HepG2 (cell line): Measurements from ENCODE around the gene TTLL11. TPM values are rescaled to one million over a fixed set of nuclear protein-coding genes. Genes with fewer than 3 reads are reported as not detected.

Experiments
- ATAC-seq: fragments of 200-7000 bp; cut with Tn5 transposase; 3 replicates; pipeline ENCODE4 v1.9.1; 2020; ENCODE audit warnings: mild to moderate bottlenecking, moderate library complexity
- BruUV-seq: library from RNA; stranded (reverse); fragments of 400-500 nt; replicated peaks from 2 replicates; lab custom pipeline; 2021; lab: Mats Ljungman, UMichigan
- CTCF ChIA-PET: fragments of 300-600 bp; formaldehyde crosslinking; extraction: SDS; loops from one replicate; lab custom pipeline; 2021; ENCODE audit warnings: low total read pairs, inconsistent platforms, low intra/inter-chr PET ratio; lab: Yijun Ruan, JAX
- POLR2A ChIA-PET: fragments of 350-600 bp; sonication (Branson Sonifier 250); formaldehyde crosslinking; loops from one replicate; lab custom pipeline; 2020; ENCODE audit warnings: antibody characterized with exemption, inconsistent platforms; lab: Yijun Ruan, JAX
- DNase-seq: peaks from one replicate; pipeline ENCODE4 v3.0.0-alpha.2; 2015; ENCODE audit warnings: low spot score
- FAIRE-seq: peaks from 3 replicates; lab custom pipeline; 2011; peaks lifted over from hg19 to GRCh38; lab: Jason Lieb, UNC
- H2AFZ ChIP-seq: one replicate; pipeline ENCODE4 v1.6.1; 2011; ENCODE audit warnings: low read length, inconsistent platforms
- H3K27ac ChIP-seq: fragments of 300-600 bp; 3 replicates; pipeline ENCODE4 v1.8.0; 2011; ENCODE audit warnings: mixed run types, mild to moderate bottlenecking, mixed read lengths, low read length, inconsistent platforms; ENCODE audit not compliant: insufficient read depth; ENCODE audit errors: extremely low read length
- H3K27me3 ChIP-seq, 2 experiments: fragments of 200-600 bp in 1 of 2; 2 replicates in 1 of 2; 3 replicates in 1 of 2; pipeline versions ENCODE4 v1.6.0 to v1.8.0; 2011; ENCODE audit warnings: low read length in 2 of 2, mild to moderate bottlenecking in 2 of 2, moderate library complexity in 2 of 2, inconsistent platforms in 1 of 2; ENCODE audit not compliant: insufficient read depth in 2 of 2, control insufficient read depth in 1 of 2
- H3K36me3 ChIP-seq, 2 experiments: fragments of 200-600 bp in 1 of 2; replicated peaks in 1 of 2; 2 replicates in 1 of 2; 3 replicates in 1 of 2; pipeline versions ENCODE4 v1.5.1 to v1.8.0; 2011; ENCODE audit warnings: low read length in 2 of 2, inconsistent platforms in 1 of 2; ENCODE audit not compliant: insufficient read depth in 2 of 2, control insufficient read depth in 1 of 2
- H3K4me1 ChIP-seq: 2 replicates; pipeline ENCODE4 v1.5.1; 2012; ENCODE audit warnings: low read length, inconsistent platforms; ENCODE audit not compliant: insufficient read depth
- H3K4me2 ChIP-seq: 2 replicates; pipeline ENCODE4 v1.6.0; 2011; ENCODE audit warnings: low read depth, low read length, inconsistent platforms
- H3K4me3 ChIP-seq, 3 experiments: fragments of 200-600 bp in 1 of 3; sonication (generic), shearing (Covaris generic) in 1 of 3; replicated peaks in 1 of 3; 2 replicates each; pipeline ENCODE4 v1.5.1; 2011 to 2016; ENCODE audit warnings: low read length in 3 of 3, inconsistent platforms in 2 of 3, low read depth in 2 of 3, mild to moderate bottlenecking in 2 of 3, control low read depth in 1 of 3, mixed read lengths in 1 of 3; ENCODE audit not compliant: insufficient read depth in 1 of 3
- H3K79me2 ChIP-seq: one replicate; pipeline ENCODE4 v1.6.1; 2011; ENCODE audit warnings: low read length, inconsistent platforms; ENCODE audit not compliant: insufficient read depth
- H3K9ac ChIP-seq: 2 replicates; pipeline ENCODE4 v1.6.0; 2011; ENCODE audit warnings: mild to moderate bottlenecking, low read depth, low read length, inconsistent platforms; ENCODE audit not compliant: insufficient read depth
- H3K9me3 ChIP-seq: 2 replicates; pipeline ENCODE4 v1.5.1; 2012; ENCODE audit warnings: mild to moderate bottlenecking, low read length
- H4K20me1 ChIP-seq: 2 replicates; pipeline ENCODE4 v1.6.0; 2011; ENCODE audit warnings: inconsistent platforms, mild to moderate bottlenecking, low read length, moderate library complexity; ENCODE audit not compliant: insufficient read depth
- AGO2 ChIP-seq: fragments of 200-400 bp; formaldehyde crosslinking; optimal IDR thresholded peaks from 2 replicates; pipeline ENCODE3; 2017; ENCODE audit warnings: mild to moderate bottlenecking, low read depth, low read length, moderate library complexity
- FOXC1 ChIP-seq: sonication (generic); formaldehyde crosslinking; IDR thresholded peaks from 2 replicates; pipeline ENCODE4 v1.8.0; 2022; ENCODE audit warnings: mild to moderate bottlenecking, missing genetic modification reagents, borderline replicate concordance
- FOXJ3 ChIP-seq: sonication (generic); formaldehyde crosslinking; IDR thresholded peaks from 2 replicates; pipeline ENCODE4 v1.4.0; 2020; ENCODE audit warnings: missing genetic modification reagents, mild to moderate bottlenecking, borderline replicate concordance
- RBM22 ChIP-seq: fragments of 200-400 bp; formaldehyde crosslinking; optimal IDR thresholded peaks from 2 replicates; pipeline ENCODE3; 2017; ENCODE audit warnings: mild to moderate bottlenecking, low read length, moderate library complexity
- ZSCAN25 ChIP-seq: sonication (generic); formaldehyde crosslinking; IDR thresholded peaks from 2 replicates; pipeline ENCODE4 v1.8.0; 2022; ENCODE audit warnings: mild to moderate bottlenecking, missing genetic modification reagents
- whole genome bisulfite sequencing: methylation state at CpG from one replicate; pipeline ENCODE4 v1.1.6; 2017; ENCODE audit warnings: low lambda C conversion rate; 5-methylcytosine and 5-hydroxymethylcytosine counted together
- in situ Hi-C: cut with HindIII; loops from 2 replicates; pipeline ENCODE4 v1.10.0; 2017; ENCODE audit warnings: low pct_unique_long_range_greater_than_20kb; ENCODE audit not compliant: extremely low pct_ligation_motif_present
- intact Hi-C: fragments of 100-400 bp; cut with micrococcal nuclease; formaldehyde crosslinking; loops from one replicate; pipeline ENCODE4 v1.10.0; 2022; ENCODE audit not compliant: unreplicated experiment
- polyA plus RNA-seq, 8 experiments: library from polyadenylated mRNA; depleted of rRNA in 3 of 8; stranded (reverse) in 7 of 8; unstranded in 1 of 8; fragments of >200 nt; fragmentation: Illumina TruSeq in 4 of 8; extraction: Trizol in 4 of 8; gene quantifications; 2 replicates each; pipeline versions ENCODE4 v1.2.1 to v1.2.3, GENCODE V29; 2011 to 2016; ENCODE audit warnings: low read depth in 4 of 8, missing spikeins in 1 of 8, mixed read lengths in 1 of 8; ENCODE audit not compliant: insufficient read depth in 1 of 8
- total RNA-seq, 5 experiments: library from RNA; depleted of rRNA; stranded (reverse); fragments of >200 nt; fragmentation: Illumina TruSeq; extraction: Trizol; gene quantifications; 2 replicates each; pipeline ENCODE4 v1.2.3, GENCODE V29; 2016; ENCODE audit warnings: low read depth in 1 of 5

Gene TTLL11
- total and polyA plus RNA-seq, 2 of the 13 experiments (the other 11 are each of a cell fraction or from before 2014, with no cell fraction given): 4.5 to 5.2 TPM

DNA sequence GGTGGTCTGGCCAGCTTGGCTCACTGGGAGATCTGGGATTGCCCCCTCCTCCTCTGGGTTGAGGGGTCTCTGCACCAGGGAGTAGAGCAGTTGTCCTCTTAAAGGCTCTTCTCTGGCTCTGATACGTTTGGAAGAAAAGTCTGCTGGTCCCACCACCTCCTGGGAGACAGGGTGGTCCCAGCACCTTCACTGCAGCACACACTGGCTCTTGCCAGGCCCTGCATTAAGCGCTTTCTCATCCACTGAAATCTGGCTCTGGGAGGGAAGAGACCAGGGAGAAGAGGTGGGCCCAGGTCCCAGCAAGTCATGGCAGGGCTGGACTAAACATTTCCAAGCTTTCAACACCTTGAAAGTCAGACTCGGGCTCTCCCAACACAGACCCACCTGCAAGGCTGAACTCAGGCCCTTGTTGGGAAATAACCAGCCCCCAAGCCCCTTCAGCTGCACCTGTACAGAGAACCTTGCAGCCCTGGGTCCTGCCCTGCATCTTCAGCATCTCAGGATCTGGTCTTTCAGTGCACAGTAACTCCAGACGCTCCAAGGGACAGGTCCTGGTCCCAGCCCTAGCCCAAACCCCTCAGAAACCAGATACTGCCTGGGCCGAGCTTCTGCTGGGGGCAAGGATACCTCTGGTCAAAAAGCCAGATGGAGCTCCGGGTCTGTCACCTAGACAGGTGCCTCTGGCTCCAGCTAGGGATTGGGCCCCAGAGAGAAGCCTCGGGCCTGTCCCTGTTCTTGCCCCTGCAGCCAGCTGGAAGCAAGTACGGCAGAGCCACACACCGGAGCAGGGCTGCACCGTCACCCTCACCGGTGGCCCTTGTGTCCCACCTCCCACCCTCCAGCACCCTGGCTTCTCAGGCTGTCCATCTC lies 307.2 kb downstream of the TTLL11 start:
- peak; percentile 50 for ATAC-seq
- BruUV-seq: no TSS peak
- Histone ChIP-seq H3K79me2 (no peaks in the 10 kb centered on the region), H3K36me3 (peaks cover 19 to 21% of the 10 kb centered on the region in 2 experiments; a peak in 4 of 5 replicates), H3K27ac (no peak overlapping the region), H3K4me1 (no peaks in the 10 kb centered on the region), H2AFZ (no peak overlapping the region), H3K4me2 (no peak overlapping the region), H3K9ac (no peak overlapping the region), H4K20me1 (no peaks in the 10 kb centered on the region), H3K27me3 (peaks cover 0 to 2% of the 10 kb centered on the region in 2 experiments; a peak in 1 of 5 replicates), H3K9me3 (no peaks in the 10 kb centered on the region), H3K4me3 (no peak overlapping the region)
- CTCF ChIA-PET: no interaction called here
- POLR2A ChIA-PET: no interaction called here
- DNase-seq: no peak
- no peak for FAIRE-seq
- intact Hi-C loops (no loop called here), in situ Hi-C loops (no loop called here)
- WGBS: 100% methylated on average over 1 of the region's 11 CpGs
- no peak for TF ChIP-seq FOXC1 (CRISPR knock-in tag)
- peak; percentile 62 for TF ChIP-seq RBM22
- TF ChIP-seq ZSCAN25 (CRISPR knock-in tag): no peak

DNA sequence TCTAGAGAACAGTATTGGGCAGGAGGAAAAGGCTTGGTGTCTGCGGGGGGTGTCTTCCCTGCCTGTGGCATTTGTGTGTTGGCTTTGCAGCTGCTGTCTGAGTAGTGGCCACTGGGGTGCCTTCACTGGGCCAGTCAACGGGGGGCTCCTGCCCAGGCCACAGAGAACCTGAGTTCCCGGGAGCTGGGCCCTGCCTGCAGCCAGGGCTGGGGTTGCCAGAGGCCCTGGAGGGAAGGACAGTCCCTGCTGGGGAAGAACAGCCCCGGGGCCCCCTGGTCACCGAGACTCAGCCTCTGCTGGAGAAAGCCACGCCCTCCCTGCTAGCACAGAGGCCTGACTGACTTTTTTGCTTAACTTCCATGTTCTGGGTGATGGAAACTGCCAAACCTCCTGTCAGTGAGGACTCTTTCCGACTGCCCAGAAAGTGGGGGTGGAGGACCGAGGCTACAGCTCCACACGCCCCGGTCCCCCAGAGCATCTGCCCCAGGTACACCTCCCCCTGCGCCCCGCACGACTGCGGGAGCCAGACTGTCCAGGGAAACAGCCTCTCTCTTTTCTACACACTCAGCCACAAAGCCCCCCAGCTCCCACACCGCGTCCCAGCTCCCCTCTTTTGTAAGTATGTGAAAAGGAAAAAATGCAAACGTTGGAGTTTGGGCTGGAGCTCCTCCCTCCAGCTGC lies 308.2 kb downstream of the TTLL11 start:
- FAIRE-seq: no peak
- Histone ChIP-seq H3K4me3 (no peak overlapping the region), H3K9ac (no peak overlapping the region), H4K20me1 (no peaks in the 10 kb centered on the region), H3K4me2 (no peak overlapping the region), H3K79me2 (no peaks in the 10 kb centered on the region), H3K27me3 (no peaks in the 10 kb centered on the region), H3K36me3 (peaks cover 26 to 29% of the 10 kb centered on the region in 2 experiments; a peak in 4 of 5 replicates), H3K4me1 (no peaks in the 10 kb centered on the region), H3K9me3 (no peaks in the 10 kb centered on the region), H2AFZ (no peak overlapping the region), H3K27ac (no peak overlapping the region)
- ChIA-PET CTCF (no interaction called here), POLR2A (no interaction called here)
- 91% methylated on average over 9 of the region's 17 CpGs for WGBS
- ATAC-seq: peak; percentile 17; the same call in 2 of the 3 replicates
- TSS peak; percentile 53 for BruUV-seq
- peak; percentile 21 for TF ChIP-seq AGO2
- TF ChIP-seq FOXJ3: no peak
- intact Hi-C loops: no loop called here
- in situ Hi-C loops: no loop called here
- DNase-seq: no peak
